Hepatocyte (in vitro differentiated cells): Measurements from ENCODE around the gene TSPYL1. TPM values are rescaled to one million over a fixed set of nuclear protein-coding genes. Genes with fewer than 3 reads are reported as not detected.

Experiments used
- DNase-seq: peaks from one replicate; pipeline ENCODE4 v3.0.0-alpha.2; 2016; ENCODE audit warnings: low spot score
- H2AFZ ChIP-seq: fragments of 200-600 bp; sonication (generic); 2 replicates; pipeline ENCODE4 v1.6.0; 2016; ENCODE audit warnings: antibody characterized with exemption, mild to moderate bottlenecking
- H3K27ac ChIP-seq: fragments of 200-600 bp; sonication (generic); 2 replicates; pipeline ENCODE4 v1.5.1; 2016; ENCODE audit warnings: mild to moderate bottlenecking
- H3K27me3 ChIP-seq: fragments of 200-600 bp; sonication (generic); 2 replicates; pipeline ENCODE4 v1.6.1; 2016
- H3K36me3 ChIP-seq: fragments of 200-600 bp; sonication (generic); replicated peaks from 2 replicates; pipeline ENCODE4 v1.5.1; 2016; ENCODE audit warnings: low read depth; ENCODE audit not compliant: insufficient read depth
- H3K4me1 ChIP-seq: fragments of 200-600 bp; sonication (generic); 2 replicates; pipeline ENCODE4 v1.5.1; 2016; ENCODE audit warnings: mild to moderate bottlenecking, moderate library complexity; ENCODE audit not compliant: insufficient read depth
- H3K4me2 ChIP-seq: fragments of 200-600 bp; sonication (generic); 2 replicates; pipeline ENCODE4 v1.6.0; 2016
- H3K4me3 ChIP-seq: fragments of 200-600 bp; sonication (generic); 2 replicates; pipeline ENCODE4 v1.5.1; 2016; ENCODE audit warnings: mild to moderate bottlenecking
- H3K79me2 ChIP-seq: fragments of 200-600 bp; sonication (generic); 2 replicates; pipeline ENCODE4 v1.6.0; 2017; ENCODE audit warnings: mild to moderate bottlenecking
- H3K9me2 ChIP-seq: fragments of 200-600 bp; sonication (generic); replicated peaks from 2 replicates; pipeline ENCODE4 v1.6.0; 2017; ENCODE audit warnings: mild to moderate bottlenecking; ENCODE audit not compliant: insufficient read depth
- H3K9me3 ChIP-seq: fragments of 200-600 bp; sonication (generic); 2 replicates; pipeline ENCODE4 v1.5.1; 2016; ENCODE audit warnings: low read depth, mild to moderate bottlenecking
- H4K20me1 ChIP-seq: fragments of 200-600 bp; sonication (generic); 2 replicates; pipeline ENCODE4 v1.6.0; 2016; ENCODE audit warnings: mild to moderate bottlenecking; ENCODE audit not compliant: insufficient read depth, poor library complexity, severe bottlenecking
- EZH2 ChIP-seq: fragments of 200-600 bp; sonication (generic); IDR thresholded peaks from 2 replicates; pipeline ENCODE4 v1.6.1; 2016; ENCODE audit warnings: antibody characterized with exemption, mild to moderate bottlenecking, borderline replicate concordance
- EZH2phosphoT487 ChIP-seq: fragments of 200-600 bp; sonication (generic); IDR thresholded peaks from one replicate; pipeline ENCODE4 v1.6.1; 2018; ENCODE audit warnings: antibody characterized with exemption, mild to moderate bottlenecking, low read depth, moderate library complexity; ENCODE audit not compliant: unreplicated experiment, severe bottlenecking
- WGBS: methylation state at CpG from one replicate; pipeline ENCODE4 v1.1.6; 2016; ENCODE audit warnings: low lambda C conversion rate; ENCODE audit errors: missing lambda C conversion rate; 5-methylcytosine and 5-hydroxymethylcytosine counted together
- polyA plus RNA-seq: library from polyadenylated mRNA; unstranded; fragments of >200 nt; fragmentation: Nextera tagmentation; extraction: Ambion mirVana; gene quantifications from 2 replicates; pipeline ENCODE4 v1.2.1, GENCODE V29; 2016
- total RNA-seq: library from RNA; depleted of rRNA; stranded (reverse); fragments of >200 nt; gene quantifications from 2 replicates; pipeline ENCODE4 v1.2.3, GENCODE V29; 2014
- TF ChIP-seq, protein P1 (sequence below): fragments of 200-600 bp; sonication (generic); IDR thresholded peaks from 2 replicates; pipeline ENCODE4 v1.5.1; 2016; ENCODE audit warnings: antibody characterized with exemption, mild to moderate bottlenecking; ENCODE audit not compliant: poor library complexity

The TSPYL1 gene
- total and polyA plus RNA-seq, 2 experiments from 2014 or later: 32.1 to 85.0 TPM

DNA sequence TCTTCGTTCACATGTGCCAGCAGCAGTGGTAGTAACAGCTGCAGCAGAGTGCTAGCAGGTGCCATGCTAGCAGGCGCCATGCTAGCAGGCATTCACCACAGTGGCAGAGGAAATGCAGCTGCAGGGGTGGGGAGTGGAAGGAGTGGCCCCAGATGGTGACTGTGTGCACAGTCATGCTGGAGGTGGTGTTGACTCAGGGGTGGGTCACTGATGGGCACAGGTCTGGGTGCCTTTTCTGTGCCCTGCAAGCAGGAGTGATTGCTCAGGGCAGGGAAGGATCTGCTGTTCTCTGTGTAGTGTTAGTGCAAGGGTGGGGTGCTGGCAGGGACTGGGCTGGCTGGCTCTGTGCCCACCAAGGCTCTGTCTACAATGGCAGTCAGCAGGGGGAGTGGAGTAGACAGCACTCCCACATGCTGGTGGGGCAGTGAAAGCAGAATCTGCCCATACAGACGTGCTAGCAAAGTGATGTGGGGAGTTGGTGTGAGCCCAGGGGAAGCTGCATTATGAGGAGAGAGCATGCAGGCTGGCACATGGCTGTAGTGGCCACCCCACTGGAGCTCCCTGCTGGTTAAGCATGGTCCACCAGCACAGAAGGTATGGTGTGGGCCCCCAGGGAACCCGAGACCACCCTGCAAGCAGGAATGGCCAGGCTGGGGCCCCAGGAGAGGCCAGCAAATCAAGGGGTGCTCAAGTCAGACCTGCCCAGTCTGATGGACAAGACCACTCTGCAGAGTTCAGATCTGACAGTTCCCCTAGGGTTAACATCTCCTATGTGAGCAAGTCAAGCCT is 14.5 kb downstream of the TSPYL1 start:
- Histone ChIP-seq H4K20me1 (no peaks in the 10 kb centered on the region), H3K9me2 (no peaks in the 10 kb centered on the region), H3K27me3 (no peaks in the 10 kb centered on the region), H3K79me2 (peaks cover 22% of the 10 kb centered on the region), H3K9me3 (peaks cover 4% of the 10 kb centered on the region), H3K4me3 (no peak overlapping the region), H2AFZ (no peak overlapping the region), H3K27ac (no peak overlapping the region), H3K36me3 (no peaks in the 10 kb centered on the region), H3K4me1 (no peaks in the 10 kb centered on the region), H3K4me2 (no peak overlapping the region)
- WGBS: 95% methylated on average over 4 of the region's 4 CpGs
- DNase-seq: no peak
- TF ChIP-seq EZH2 (no peak), EZH2phosphoT487 (no peak)
- TF ChIP-seq, protein P1, sequence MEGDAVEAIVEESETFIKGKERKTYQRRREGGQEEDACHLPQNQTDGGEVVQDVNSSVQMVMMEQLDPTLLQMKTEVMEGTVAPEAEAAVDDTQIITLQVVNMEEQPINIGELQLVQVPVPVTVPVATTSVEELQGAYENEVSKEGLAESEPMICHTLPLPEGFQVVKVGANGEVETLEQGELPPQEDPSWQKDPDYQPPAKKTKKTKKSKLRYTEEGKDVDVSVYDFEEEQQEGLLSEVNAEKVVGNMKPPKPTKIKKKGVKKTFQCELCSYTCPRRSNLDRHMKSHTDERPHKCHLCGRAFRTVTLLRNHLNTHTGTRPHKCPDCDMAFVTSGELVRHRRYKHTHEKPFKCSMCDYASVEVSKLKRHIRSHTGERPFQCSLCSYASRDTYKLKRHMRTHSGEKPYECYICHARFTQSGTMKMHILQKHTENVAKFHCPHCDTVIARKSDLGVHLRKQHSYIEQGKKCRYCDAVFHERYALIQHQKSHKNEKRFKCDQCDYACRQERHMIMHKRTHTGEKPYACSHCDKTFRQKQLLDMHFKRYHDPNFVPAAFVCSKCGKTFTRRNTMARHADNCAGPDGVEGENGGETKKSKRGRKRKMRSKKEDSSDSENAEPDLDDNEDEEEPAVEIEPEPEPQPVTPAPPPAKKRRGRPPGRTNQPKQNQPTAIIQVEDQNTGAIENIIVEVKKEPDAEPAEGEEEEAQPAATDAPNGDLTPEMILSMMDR: no peak

- no peak for DNase-seq
- Histone ChIP-seq H3K9me3 (peaks cover 4% of the 10 kb centered on the region), H3K27ac (no peak overlapping the region), H4K20me1 (no peaks in the 10 kb centered on the region), H2AFZ (no peak overlapping the region), H3K36me3 (no peaks in the 10 kb centered on the region), H3K9me2 (no peaks in the 10 kb centered on the region), H3K4me1 (no peaks in the 10 kb centered on the region), H3K4me3 (no peak overlapping the region), H3K4me2 (no peak overlapping the region), H3K27me3 (no peaks in the 10 kb centered on the region), H3K79me2 (peaks cover 22% of the 10 kb centered on the region)
- TF ChIP-seq EZH2 (no peak), EZH2phosphoT487 (no peak)
- TF ChIP-seq, protein P1: no peak
- WGBS: 93% methylated on average over 1 of the region's 1 CpG
These were observed 16.4 kb downstream of the TSPYL1 start for GRCh38 chr6:116263353-116263752.

GRCh38 chr6:116258520-116258919 is 21.2 kb downstream of the TSPYL1 start:
- H3K4me1 ChIP-seq: peaks cover 7% of the 10 kb centered on the region
- H3K9me2 ChIP-seq: no peaks in the 10 kb centered on the region
- H3K4me2 ChIP-seq: no peak overlapping the region
- no peak overlapping the region for H3K4me3 ChIP-seq
- no peak for DNase-seq
- TF ChIP-seq, protein P1: no peak
- TF ChIP-seq EZH2 (no peak), EZH2phosphoT487 (no peak)
- H3K27ac ChIP-seq: no peak overlapping the region
- H3K79me2 ChIP-seq: peaks cover 30% of the 10 kb centered on the region
- H3K36me3 ChIP-seq: no peaks in the 10 kb centered on the region
- H2AFZ ChIP-seq: no peak overlapping the region
- H3K27me3 ChIP-seq: no peaks in the 10 kb centered on the region
- H4K20me1 ChIP-seq: no peaks in the 10 kb centered on the region
- 98% methylated on average over 18 of the region's 18 CpGs for WGBS
- peaks cover 4% of the 10 kb centered on the region for H3K9me3 ChIP-seq
